NOMO-1 treated with dmso at 0.1 percent for 144 hours (cell line): ENCODE results near the gene PRPH2.
"Not testable (repeated sequence)": the region's sequence is repeated elsewhere in the genome, so short reads cannot be mapped to it uniquely, and the experiment has no call there.

Experiments
- DNase-seq: peaks from one replicate; lab custom pipeline; 2025; ENCODE audit not compliant: unreplicated experiment; lab: John Stamatoyannopoulos, UW

The PRPH2 gene

GRCh38 chr6:42742116-42742894 is 19.9 kb upstream of the PRPH2 start:
- DNase-seq, result peak; percentile 37

- no peak for DNase-seq
These were observed 18.3 kb upstream of the PRPH2 start for GRCh38 chr6:42740725-42741124.

- DNase-seq, result no peak
These were observed 13.6 kb upstream of the PRPH2 start for GRCh38 chr6:42735976-42736375.

GRCh38 chr6:42733867-42734481 is 11.6 kb upstream of the PRPH2 start:
- not testable (repeated sequence) for DNase-seq

GRCh38 chr6:42729731-42730130 is 7.3 kb upstream of the PRPH2 start:
- no peak for DNase-seq

- DNase-seq, result no peak
These were observed 5.2 kb upstream of the PRPH2 start for GRCh38 chr6:42727627-42728026.

- no peak for DNase-seq
These were observed 4.8 kb upstream of the PRPH2 start for GRCh38 chr6:42727087-42727611.

GRCh38 chr6:42726485-42727086 is 4.2 kb upstream of the PRPH2 start:
- DNase-seq, result peak; percentile 93

- DNase-seq, result no peak
These were observed 3.6 kb upstream of the PRPH2 start for GRCh38 chr6:42726026-42726425.

- DNase-seq, result no peak
These were observed 2.4 kb upstream of the PRPH2 start for GRCh38 chr6:42724825-42725224.

GRCh38 chr6:42720739-42721138 is 1.7 kb downstream of the PRPH2 start:
- no peak for DNase-seq

- no peak for DNase-seq
These were observed 6.5 kb downstream of the PRPH2 start for GRCh38 chr6:42715871-42716270.

GRCh38 chr6:42714098-42714761 is 8.2 kb downstream of the PRPH2 start:
- no peak for DNase-seq

GRCh38 chr6:42711930-42712329 is 10.5 kb downstream of the PRPH2 start:
- no peak for DNase-seq

- no peak for DNase-seq
These were observed 12.1 kb downstream of the PRPH2 start for GRCh38 chr6:42710316-42710715.

- DNase-seq, result no peak
These were observed 12.5 kb downstream of the PRPH2 start for GRCh38 chr6:42709871-42710270.

- no peak for DNase-seq
These were observed 14.3 kb downstream of the PRPH2 start for GRCh38 chr6:42708096-42708495.

- no peak for DNase-seq
These were observed 14.8 kb downstream of the PRPH2 start for GRCh38 chr6:42707595-42707994.

- no peak for DNase-seq
These were observed 17.4 kb downstream of the PRPH2 start for GRCh38 chr6:42704937-42705374.

GRCh38 chr6:42704251-42704936 is 18.0 kb downstream of the PRPH2 start:
- no peak for DNase-seq

GRCh38 chr6:42702786-42703185 is 19.6 kb downstream of the PRPH2 start:
- not testable (repeated sequence) for DNase-seq
